MCF 10A (cell line): ENCODE measurements around the gene USB1. TPM values are rescaled to one million over a fixed set of nuclear protein-coding genes. Genes with fewer than 3 reads are reported as not detected.
A peak's percentile ranks its signal among the peaks of the same experiment; 100 is the strongest.

Experiments used
- BruUV-seq: library from RNA; stranded (reverse); fragments of 400-500 nt; replicated peaks from 2 replicates; lab custom pipeline; 2021; lab: Mats Ljungman, UMichigan
- CTCF ChIA-PET: fragments of 300-600 bp; sonication (Branson Sonifier 250); formaldehyde crosslinking; extraction: SDS; loops from one replicate; lab custom pipeline; 2021; ENCODE audit warnings: antibody characterized with exemption, inconsistent platforms; lab: Yijun Ruan, JAX
- POLR2A ChIA-PET: fragments of 300-600, 350-650 bp; sonication (Branson Sonifier 250); formaldehyde crosslinking; extraction: SDS; loops from one replicate; lab custom pipeline; 2020; ENCODE audit warnings: antibody characterized with exemption, inconsistent platforms; lab: Yijun Ruan, JAX
- DNase-seq: peaks from one replicate; pipeline ENCODE4 v3.0.0-alpha.2; 2018; ENCODE audit not compliant: unreplicated experiment
- H3K27ac Mint-ChIP-seq: one replicate; pipeline ENCODE4 v1.8.0; 2022; ENCODE audit warnings: mild to moderate bottlenecking, low read depth, mixed read lengths; ENCODE audit not compliant: unreplicated experiment
- H3K27me3 Mint-ChIP-seq: one replicate; pipeline ENCODE4 v1.8.0; 2022; ENCODE audit warnings: mixed read lengths; ENCODE audit not compliant: insufficient read depth, unreplicated experiment
- H3K36me3 Mint-ChIP-seq: one replicate; pipeline ENCODE4 v1.8.0; 2022; ENCODE audit warnings: mild to moderate bottlenecking, moderate library complexity, mixed read lengths; ENCODE audit not compliant: insufficient read depth, unreplicated experiment
- H3K4me1 Mint-ChIP-seq: one replicate; pipeline ENCODE4 v1.8.0; 2022; ENCODE audit warnings: mixed read lengths; ENCODE audit not compliant: insufficient read depth, unreplicated experiment
- H3K4me3 Mint-ChIP-seq: one replicate; pipeline ENCODE4 v1.8.0; 2022; ENCODE audit warnings: mild to moderate bottlenecking, moderate library complexity, mixed read lengths; ENCODE audit not compliant: unreplicated experiment
- H3K9me3 Mint-ChIP-seq: one replicate; pipeline ENCODE4 v1.8.0; 2022; ENCODE audit warnings: mixed read lengths; ENCODE audit not compliant: unreplicated experiment
- intact Hi-C: fragments of 100-400 bp; cut with micrococcal nuclease; formaldehyde crosslinking; loops from 2 replicates; pipeline ENCODE4 v1.14.1; 2022
- total RNA-seq: library from RNA; stranded (reverse); gene quantifications from 2 replicates; pipeline ENCODE4 v1.2.3, GENCODE V29; 2022
- TF ChIP-seq, protein P1 (sequence below): fragments of 200-600 bp; IDR thresholded peaks from one replicate; pipeline ENCODE4 v1.8.0; 2022; ENCODE audit warnings: antibody characterized with exemption, mild to moderate bottlenecking; ENCODE audit not compliant: unreplicated experiment

Gene USB1
- total RNA-seq, 1 experiment from 2014 or later = 49.2 TPM

DNA sequence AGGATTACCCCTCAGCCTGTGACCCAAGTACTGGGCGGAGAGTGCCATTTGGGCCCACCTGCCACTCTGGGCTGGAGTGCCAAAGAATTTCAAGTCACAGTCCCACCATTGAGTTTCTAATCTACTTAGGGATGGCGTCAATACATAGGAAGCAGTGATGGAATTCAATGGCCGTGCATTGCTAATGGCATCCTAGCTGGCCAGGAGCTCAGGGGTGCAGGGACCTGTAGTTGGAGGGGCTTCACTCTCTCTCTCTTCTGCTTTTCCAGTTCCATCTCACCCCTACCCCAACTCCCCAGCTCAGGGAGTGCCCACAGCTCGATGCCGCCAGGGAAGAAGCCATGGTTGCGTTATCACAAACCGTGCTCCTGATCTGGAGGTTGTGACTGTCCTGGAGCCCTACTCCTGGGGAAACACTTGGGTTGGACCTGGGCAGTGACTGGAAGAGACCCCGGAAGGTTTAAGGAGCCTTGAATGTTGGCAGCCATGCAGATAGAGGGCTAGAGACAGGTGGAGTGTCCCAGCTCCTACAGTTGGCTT lies 26.8 kb downstream of the USB1 start:
- no peaks in the 10 kb centered on the region for H3K4me1 Mint-ChIP-seq
- ChIA-PET POLR2A (interaction anchor here (0.6 to 2.8 kb wide), 4 partner anchors 81 to 226 kb away, joined by 3 to 19 read pairs (median 8); partner anchors contain the start of genes CFAP20 and KIFC3), CTCF (interaction anchor here (0.7 to 2.5 kb wide), 5 partner anchors 69 to 308 kb away, joined by 3 to 14 read pairs (median 9); no protein-coding TSS in a partner anchor)
- BruUV-seq = no TSS peak
- TF ChIP-seq, protein P1, sequence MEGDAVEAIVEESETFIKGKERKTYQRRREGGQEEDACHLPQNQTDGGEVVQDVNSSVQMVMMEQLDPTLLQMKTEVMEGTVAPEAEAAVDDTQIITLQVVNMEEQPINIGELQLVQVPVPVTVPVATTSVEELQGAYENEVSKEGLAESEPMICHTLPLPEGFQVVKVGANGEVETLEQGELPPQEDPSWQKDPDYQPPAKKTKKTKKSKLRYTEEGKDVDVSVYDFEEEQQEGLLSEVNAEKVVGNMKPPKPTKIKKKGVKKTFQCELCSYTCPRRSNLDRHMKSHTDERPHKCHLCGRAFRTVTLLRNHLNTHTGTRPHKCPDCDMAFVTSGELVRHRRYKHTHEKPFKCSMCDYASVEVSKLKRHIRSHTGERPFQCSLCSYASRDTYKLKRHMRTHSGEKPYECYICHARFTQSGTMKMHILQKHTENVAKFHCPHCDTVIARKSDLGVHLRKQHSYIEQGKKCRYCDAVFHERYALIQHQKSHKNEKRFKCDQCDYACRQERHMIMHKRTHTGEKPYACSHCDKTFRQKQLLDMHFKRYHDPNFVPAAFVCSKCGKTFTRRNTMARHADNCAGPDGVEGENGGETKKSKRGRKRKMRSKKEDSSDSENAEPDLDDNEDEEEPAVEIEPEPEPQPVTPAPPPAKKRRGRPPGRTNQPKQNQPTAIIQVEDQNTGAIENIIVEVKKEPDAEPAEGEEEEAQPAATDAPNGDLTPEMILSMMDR = no peak
- no peak overlapping the region for H3K27ac Mint-ChIP-seq
- H3K9me3 Mint-ChIP-seq = no peaks in the 10 kb centered on the region
- peak overlapping the region; percentile 56 for H3K4me3 Mint-ChIP-seq
- intact Hi-C loops = no loop called here
- no peaks in the 10 kb centered on the region for H3K27me3 Mint-ChIP-seq
- DNase-seq = no peak
- H3K36me3 Mint-ChIP-seq = peaks cover under 1% of the 10 kb centered on the region

DNA sequence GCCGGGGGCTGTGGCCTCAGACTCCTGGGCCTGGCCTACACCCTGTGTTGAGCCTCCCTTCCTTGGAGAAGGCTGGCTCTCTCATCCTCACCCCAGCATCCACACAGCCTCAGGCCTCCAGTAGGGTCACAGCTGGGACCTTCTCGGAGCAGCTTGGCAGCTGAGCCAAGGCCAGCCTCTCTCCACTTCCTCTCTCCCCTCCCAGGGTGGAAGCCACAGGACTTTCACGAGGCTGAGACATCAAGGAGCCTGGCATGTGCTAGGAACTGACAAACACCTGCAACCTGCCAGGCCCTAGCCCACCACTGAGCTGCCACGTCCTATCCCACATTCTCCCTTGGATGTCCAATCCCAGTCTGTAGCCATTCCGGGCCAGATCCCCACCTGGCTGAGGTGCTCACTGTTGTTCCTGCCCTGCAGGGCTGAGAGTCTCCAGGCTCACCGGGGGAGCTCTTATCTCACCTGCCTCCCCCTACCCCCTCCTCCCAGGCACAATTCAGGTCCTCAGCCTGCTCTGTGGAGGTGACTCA lies 27.4 kb downstream of the USB1 start:
- CTCF ChIA-PET = interaction anchor here (1.6 kb wide), 1 partner anchor 92 kb away, joined by 14 read pairs; no protein-coding TSS in a partner anchor
- TF ChIP-seq, protein P1 = no peak
- POLR2A ChIA-PET = interaction anchor here (0.6 to 2.6 kb wide), 2 partner anchors 80 to 101 kb away, joined by 3 to 11 read pairs; partner anchors contain the start of gene CFAP20
- DNase-seq = no peak
- Mint-ChIP-seq H3K36me3 (no peaks in the 10 kb centered on the region), H3K27ac (no peak overlapping the region), H3K4me3 (no peak overlapping the region), H3K4me1 (no peaks in the 10 kb centered on the region), H3K27me3 (no peaks in the 10 kb centered on the region), H3K9me3 (no peaks in the 10 kb centered on the region)
- no TSS peak for BruUV-seq
- intact Hi-C loops = no loop called here

DNA sequence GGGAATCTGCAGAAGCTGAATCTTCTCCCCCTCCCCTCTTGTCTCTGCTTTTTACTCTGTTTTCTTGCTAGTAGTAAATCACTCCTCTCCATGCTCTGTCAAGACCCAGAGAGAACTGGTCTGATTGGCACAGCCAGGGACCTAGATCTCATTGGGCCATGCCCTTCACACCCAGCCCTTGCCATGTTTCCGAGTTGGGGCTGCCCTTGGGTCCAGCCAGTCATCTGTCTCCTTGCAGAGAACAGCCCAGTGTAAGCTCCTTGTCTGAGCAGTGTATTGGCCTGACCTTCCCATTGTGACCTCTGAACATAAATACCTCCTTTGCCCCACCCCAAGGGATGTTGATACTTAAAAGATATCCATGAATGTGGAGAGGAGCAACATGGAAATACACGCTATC lies 28.2 kb downstream of the USB1 start:
- Mint-ChIP-seq H3K4me1 (no peaks in the 10 kb centered on the region), H3K27ac (no peak overlapping the region), H3K27me3 (no peaks in the 10 kb centered on the region), H3K9me3 (no peaks in the 10 kb centered on the region), H3K4me3 (no peak overlapping the region), H3K36me3 (no peaks in the 10 kb centered on the region)
- CTCF ChIA-PET = interaction anchor here (0.5 to 1.6 kb wide), 2 partner anchors 83 to 91 kb away, joined by 3 to 14 read pairs; no protein-coding TSS in a partner anchor
- TF ChIP-seq, protein P1 = no peak
- POLR2A ChIA-PET = interaction anchor here (2.6 kb wide), 1 partner anchor 100 kb away, joined by 11 read pairs; the partner anchor contains the start of gene CFAP20
- intact Hi-C loops = no loop called here
- BruUV-seq = no TSS peak
- DNase-seq = no peak

DNA sequence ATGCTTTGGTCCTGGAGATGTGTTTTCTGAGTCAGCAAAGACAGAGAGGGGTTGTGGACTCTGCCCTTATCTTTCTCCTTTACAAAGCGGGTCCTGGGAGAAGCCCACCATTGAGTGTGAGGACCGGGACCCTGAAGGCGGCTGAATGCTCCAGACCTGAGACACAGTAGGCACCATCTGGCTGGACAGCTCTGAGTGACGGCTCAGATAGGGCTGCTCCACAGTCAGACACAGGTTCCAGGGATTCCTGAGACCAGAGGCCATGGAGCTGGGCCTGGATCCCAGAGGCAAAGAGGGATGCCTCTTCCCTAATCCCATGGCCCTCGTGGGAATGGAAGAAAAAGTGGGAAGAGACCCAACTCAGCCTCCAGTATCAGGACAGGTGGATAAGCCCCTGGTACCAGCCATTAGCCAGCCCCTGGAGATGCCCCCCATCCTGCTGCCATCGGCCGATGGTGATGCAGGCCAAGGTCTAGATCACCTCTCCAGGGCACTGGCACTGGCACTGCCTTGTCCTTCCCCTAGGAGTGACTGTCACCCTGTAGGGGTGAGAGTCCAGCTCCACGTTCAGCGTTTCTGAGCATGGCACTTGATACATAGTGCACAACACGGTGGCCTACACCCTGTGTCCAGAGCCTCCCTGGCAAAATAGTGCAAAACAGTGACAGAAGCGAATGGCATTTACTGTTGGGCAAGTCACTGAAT lies 29.1 kb downstream of the USB1 start:
- ChIA-PET POLR2A (no interaction called here), CTCF (interaction anchor here (0.5 kb wide), 1 partner anchor 82 kb away, joined by 3 read pairs; no protein-coding TSS in a partner anchor)
- no peaks in the 10 kb centered on the region for H3K4me1 Mint-ChIP-seq
- no peaks in the 10 kb centered on the region for H3K36me3 Mint-ChIP-seq
- H3K9me3 Mint-ChIP-seq = no peaks in the 10 kb centered on the region
- intact Hi-C loops = no loop called here
- DNase-seq = no peak
- no peak overlapping the region for H3K4me3 Mint-ChIP-seq
- no peak overlapping the region for H3K27ac Mint-ChIP-seq
- no TSS peak for BruUV-seq
- no peaks in the 10 kb centered on the region for H3K27me3 Mint-ChIP-seq
- TF ChIP-seq, protein P1 = no peak
